ENCODE results near the gene MAST4. TPM values are rescaled to one million over a fixed set of nuclear protein-coding genes. Genes with fewer than 3 reads are reported as not detected.

MAST4 gene
- total and polyA plus RNA-seq, 2 of the 13 experiments (the other 11 are each of a cell fraction or from before 2014, with no cell fraction given): 3.4 to 3.7 TPM

GRCh38 chr5:67093279-67093678, 497.1 kb downstream of the MAST4 start:
- peaks cover 1 to 4% of the 10 kb centered on the region in 2 experiments; a peak in 1 of 5 replicates for H3K36me3 ChIP-seq (replicated peaks in 1 of 2; ENCODE audit: control insufficient read depth in 1 of 2, insufficient read depth in 2 of 2, low read length in 2 of 2)
- TF ChIP-seq RFX3 (CRISPR knock-in tag; IDR thresholded peaks at IDR 0.05) (peak; percentile 59; the same call in 1 of the 2 replicates), ZNF274 (CRISPR knock-in tag; IDR thresholded peaks at IDR 0.05) (no peak)
- WGBS (ENCODE audit: low lambda C conversion rate): 94% methylated on average over 1 of the region's 1 CpG
- H3K9ac ChIP-seq (ENCODE audit: insufficient read depth, low read depth, low read length): no peak overlapping the region
- ChIA-PET POLR2A (no interaction called here), CTCF (ENCODE audit: low intra/inter-chr PET ratio, low total read pairs) (no interaction called here)
- BruUV-seq (replicated peaks): no TSS peak
- H3K4me1 ChIP-seq (ENCODE audit: insufficient read depth, low read length): peaks cover 52% of the 10 kb centered on the region
- no peaks in the 10 kb centered on the region for H4K20me1 ChIP-seq (ENCODE audit: insufficient read depth, low read length)
- H3K4me3 ChIP-seq (replicated peaks in 1 of 3; ENCODE audit: insufficient read depth in 1 of 3, low read depth in 2 of 3, low read length in 3 of 3): no peak overlapping the region
- H2AFZ ChIP-seq (ENCODE audit: low read length): no peak overlapping the region
- H3K27me3 ChIP-seq (ENCODE audit: control insufficient read depth in 1 of 2, insufficient read depth in 2 of 2, low read length in 2 of 2): no peaks in the 10 kb centered on the region
- no peaks in the 10 kb centered on the region for H3K9me3 ChIP-seq (ENCODE audit: low read length)
- ATAC-seq: no peak
- no peak for FAIRE-seq
- in situ Hi-C loops (cut with HindIII; ENCODE audit: extremely low pct_ligation_motif_present, low pct_unique_long_range_greater_than_20kb): no loop called here
- peaks cover 9% of the 10 kb centered on the region for H3K79me2 ChIP-seq (ENCODE audit: insufficient read depth, low read length)
- peak; percentile 6 for DNase-seq (ENCODE audit: low spot score)
- intact Hi-C loops (cut with micrococcal nuclease; ENCODE audit: unreplicated experiment): no loop called here
- H3K27ac ChIP-seq (ENCODE audit: extremely low read length, insufficient read depth, low read length): no peak overlapping the region
- no peak overlapping the region for H3K4me2 ChIP-seq (ENCODE audit: low read depth, low read length)

GRCh38 chr5:67094476-67095300, 498.5 kb downstream of the MAST4 start:
- peak overlapping the region; percentile 91 for H3K27ac ChIP-seq (ENCODE audit: extremely low read length, insufficient read depth, low read length)
- FAIRE-seq: peak; percentile 40
- H4K20me1 ChIP-seq (ENCODE audit: insufficient read depth, low read length): no peaks in the 10 kb centered on the region
- H3K9me3 ChIP-seq (ENCODE audit: low read length): no peaks in the 10 kb centered on the region
- peak overlapping the region; percentile 65 for H2AFZ ChIP-seq (ENCODE audit: low read length)
- peaks cover 15% of the 10 kb centered on the region for H3K79me2 ChIP-seq (ENCODE audit: insufficient read depth, low read length)
- DNase-seq (ENCODE audit: low spot score): peak; percentile 35
- H3K4me3 ChIP-seq (replicated peaks in 1 of 3; ENCODE audit: insufficient read depth in 1 of 3, low read depth in 2 of 3, low read length in 3 of 3): peak overlapping the region in 2 of 3 experiments; percentile 58 to 60; a peak in 1 of 6 replicates
- ChIA-PET CTCF (ENCODE audit: low intra/inter-chr PET ratio, low total read pairs) (no interaction called here), POLR2A (interaction anchor here (0.7 to 2.5 kb wide), 8 partner anchors 9 to 108 kb away, joined by 3 to 30 read pairs (median 5); no protein-coding TSS in a partner anchor)
- in situ Hi-C loops (cut with HindIII; ENCODE audit: extremely low pct_ligation_motif_present, low pct_unique_long_range_greater_than_20kb) (no loop called here), intact Hi-C loops (cut with micrococcal nuclease; ENCODE audit: unreplicated experiment) (loop anchor here (1.0 to 5.0 kb wide), 4 partner anchors 47 to 107 kb away; no protein-coding TSS in a partner anchor)
- H3K27me3 ChIP-seq (ENCODE audit: control insufficient read depth in 1 of 2, insufficient read depth in 2 of 2, low read length in 2 of 2): no peaks in the 10 kb centered on the region
- peak overlapping the region; percentile 71 for H3K4me2 ChIP-seq (ENCODE audit: low read depth, low read length)
- WGBS (ENCODE audit: low lambda C conversion rate): 54% methylated on average over 4 of the region's 4 CpGs
- TSS peak; percentile 85 for BruUV-seq (replicated peaks)
- peaks cover 1 to 4% of the 10 kb centered on the region in 2 experiments; a peak in 1 of 5 replicates for H3K36me3 ChIP-seq (replicated peaks in 1 of 2; ENCODE audit: control insufficient read depth in 1 of 2, insufficient read depth in 2 of 2, low read length in 2 of 2)
- peak; percentile 85 for ATAC-seq
- peaks cover 59% of the 10 kb centered on the region for H3K4me1 ChIP-seq (ENCODE audit: insufficient read depth, low read length)
- peak overlapping the region; percentile 68 for H3K9ac ChIP-seq (ENCODE audit: insufficient read depth, low read depth, low read length)
- TF ChIP-seq, protein P1, sequence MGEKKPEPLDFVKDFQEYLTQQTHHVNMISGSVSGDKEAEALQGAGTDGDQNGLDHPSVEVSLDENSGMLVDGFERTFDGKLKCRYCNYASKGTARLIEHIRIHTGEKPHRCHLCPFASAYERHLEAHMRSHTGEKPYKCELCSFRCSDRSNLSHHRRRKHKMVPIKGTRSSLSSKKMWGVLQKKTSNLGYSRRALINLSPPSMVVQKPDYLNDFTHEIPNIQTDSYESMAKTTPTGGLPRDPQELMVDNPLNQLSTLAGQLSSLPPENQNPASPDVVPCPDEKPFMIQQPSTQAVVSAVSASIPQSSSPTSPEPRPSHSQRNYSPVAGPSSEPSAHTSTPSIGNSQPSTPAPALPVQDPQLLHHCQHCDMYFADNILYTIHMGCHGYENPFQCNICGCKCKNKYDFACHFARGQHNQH (CRISPR knock-in tag; IDR thresholded peaks at IDR 0.05): 0 out of 2 replicates have a peak, but pooled peaks have one; percentile 1
- TF ChIP-seq ZBTB49 (CRISPR knock-in tag; IDR thresholded peaks at IDR 0.05; ENCODE audit: borderline replicate concordance): no peak
- TF ChIP-seq RFXAP (CRISPR knock-in tag; IDR thresholded peaks at IDR 0.05; ENCODE audit: borderline replicate concordance): no peak
- no peak for TF ChIP-seq EZH2 (conservative IDR thresholded peaks at IDR 0.05; ENCODE audit: low read depth, low read length)
- 0 out of 2 replicates have a peak, but pooled peaks have one; percentile 34 for TF ChIP-seq ZNF337 (CRISPR knock-in tag; IDR thresholded peaks at IDR 0.05; ENCODE audit: borderline replicate concordance, low read depth)

Measured in HepG2 (cell line).